GM23338 (cell line): ENCODE results near the gene SGK1. TPM values are rescaled to one million over a fixed set of nuclear protein-coding genes. Genes with fewer than 3 reads are reported as not detected.

ENCODE experiments used
- ATAC-seq: fragments of 200-7000 bp; cut with Tn5 transposase; 3 replicates; pipeline ENCODE4 v1.9.1; 2020
- DNase-seq: peaks from one replicate; pipeline ENCODE4 v3.0.0-alpha.2; 2015; ENCODE audit warnings: low spot score
- H2AFZ ChIP-seq: fragments of 200-600 bp; sonication (generic); 2 replicates; pipeline ENCODE4 v1.8.0; 2016; ENCODE audit warnings: antibody characterized with exemption, mild to moderate bottlenecking, moderate library complexity
- H3F3A ChIP-seq: fragments of 200-600 bp; sonication (generic); replicated peaks from 2 replicates; pipeline ENCODE4 v1.8.0; 2017; ENCODE audit warnings: antibody characterized with exemption, mixed run types, low read depth
- H3K27ac ChIP-seq: fragments of 200-600 bp; sonication (generic); 2 replicates; pipeline ENCODE4 v1.6.1; 2016; ENCODE audit warnings: low read depth
- H3K27me3 ChIP-seq: fragments of 200-600 bp; sonication (generic); 2 replicates; pipeline ENCODE4 v1.8.0; 2016; ENCODE audit warnings: mild to moderate bottlenecking, mixed run types, moderate library complexity; ENCODE audit not compliant: insufficient read depth
- H3K36me3 ChIP-seq: fragments of 200-600 bp; sonication (generic); 2 replicates; pipeline ENCODE4 v1.8.0; 2016; ENCODE audit warnings: mild to moderate bottlenecking; ENCODE audit not compliant: insufficient read depth
- H3K4me1 ChIP-seq: fragments of 200-600 bp; sonication (generic); 2 replicates; pipeline ENCODE4 v1.8.0; 2016; ENCODE audit warnings: mild to moderate bottlenecking, moderate library complexity; ENCODE audit not compliant: insufficient read depth
- H3K4me2 ChIP-seq: fragments of 200-600 bp; sonication (generic); 2 replicates; pipeline ENCODE4 v1.7.1; 2017; ENCODE audit warnings: mixed run types
- H3K4me3 ChIP-seq: fragments of 200-600 bp; sonication (generic); 2 replicates; pipeline ENCODE4 v1.6.1; 2016; ENCODE audit warnings: mixed run types
- H3K79me2 ChIP-seq: fragments of 200-600 bp; sonication (generic); replicated peaks from 2 replicates; pipeline ENCODE4 v1.8.0; 2017; ENCODE audit warnings: mild to moderate bottlenecking; ENCODE audit not compliant: insufficient read depth
- H3K9me2 ChIP-seq: fragments of 200-600 bp; sonication (generic); 2 replicates; pipeline ENCODE4 v1.8.0; 2017; ENCODE audit not compliant: insufficient read depth
- H4K20me1 ChIP-seq: fragments of 200-600 bp; sonication (generic); replicated peaks from 2 replicates; pipeline ENCODE4 v1.8.0; 2017; ENCODE audit warnings: mild to moderate bottlenecking; ENCODE audit not compliant: insufficient read depth
- H3K27ac Mint-ChIP-seq: 2 replicates; pipeline ENCODE4 v1.8.0; 2020; ENCODE audit warnings: inconsistent platforms, mild to moderate bottlenecking, moderate library complexity, mixed read lengths
- H3K27me3 Mint-ChIP-seq: 3 replicates; pipeline ENCODE4 v1.8.0; 2022; ENCODE audit warnings: low read depth, mild to moderate bottlenecking, moderate library complexity, mixed read lengths, inconsistent platforms; ENCODE audit not compliant: insufficient read depth, poor library complexity
- H3K36me3 Mint-ChIP-seq: 3 replicates; pipeline ENCODE4 v1.8.0; 2021; ENCODE audit warnings: low read depth, mild to moderate bottlenecking, inconsistent platforms, moderate library complexity, mixed read lengths
- H3K4me1 Mint-ChIP-seq: 3 replicates; pipeline ENCODE4 v1.8.0; 2020; ENCODE audit warnings: mild to moderate bottlenecking, inconsistent platforms, mixed read lengths
- H3K4me3 Mint-ChIP-seq: 3 replicates; pipeline ENCODE4 v1.8.0; 2021; ENCODE audit warnings: moderate library complexity, mild to moderate bottlenecking, inconsistent platforms, mixed read lengths
- H3K9me3 Mint-ChIP-seq: 3 replicates; pipeline ENCODE4 v1.8.0; 2020; ENCODE audit warnings: moderate library complexity, mild to moderate bottlenecking, inconsistent platforms, mixed read lengths
- EZH2 ChIP-seq: fragments of 200-600 bp; sonication (generic); IDR thresholded peaks from one replicate; pipeline ENCODE4 v1.8.0; 2017; ENCODE audit warnings: antibody characterized with exemption, mild to moderate bottlenecking, low read depth; ENCODE audit not compliant: unreplicated experiment
- EZH2phosphoT487 ChIP-seq: fragments of 200-600 bp; sonication (generic); IDR thresholded peaks from one replicate; pipeline ENCODE4 v1.8.1; 2018; ENCODE audit warnings: antibody characterized with exemption; ENCODE audit not compliant: unreplicated experiment
- JUNB ChIP-seq: IDR thresholded peaks from one replicate; pipeline ENCODE4 v1.6.1; 2016; ENCODE audit warnings: antibody characterized with exemption; ENCODE audit not compliant: unreplicated experiment
- POLR2AphosphoS5 ChIP-seq: IDR thresholded peaks from 2 replicates; pipeline ENCODE4 v1.6.1; 2016; ENCODE audit warnings: antibody characterized with exemption, low read depth
- ZNF114 ChIP-seq: fragments of 250-450 bp; sonication (Bioruptor Pico); IDR thresholded peaks from 2 replicates; pipeline ENCODE4 v1.5.0; 2020; ENCODE audit warnings: mild to moderate bottlenecking, moderate library complexity
- polyA plus RNA-seq: library from polyadenylated mRNA; unstranded; fragments of >200 nt; fragmentation: Nextera tagmentation; extraction: Ambion mirVana; gene quantifications from 2 replicates; pipeline ENCODE4 v1.2.1, GENCODE V29; 2016
- total RNA-seq: library from RNA; depleted of rRNA; stranded (reverse); fragments of >200 nt; shearing (Covaris generic); gene quantifications from 2 replicates; pipeline ENCODE4 v1.2.3, GENCODE V29; 2014
- TF ChIP-seq, protein P1 (sequence below): IDR thresholded peaks from one replicate; pipeline ENCODE4 v1.6.1; 2018; ENCODE audit warnings: antibody characterized with exemption; ENCODE audit not compliant: unreplicated experiment
- TF ChIP-seq, protein P2 (sequence below), 2 experiments: fragments of 200-600 bp in 1 of 2; sonication (generic) in 1 of 2; conservative IDR thresholded peaks; 2 replicates each; pipeline versions ENCODE4 v1.5.1 to v1.6.1; 2016 to 2017; ENCODE audit warnings: antibody characterized with exemption in 2 of 2, low read depth in 2 of 2, mild to moderate bottlenecking in 2 of 2, moderate library complexity in 1 of 2
- TF ChIP-seq, protein P3 (sequence below): IDR thresholded peaks from 2 replicates; pipeline ENCODE4 v1.6.1; 2016; ENCODE audit warnings: antibody characterized with exemption

Gene SGK1
- total and polyA plus RNA-seq, 2 experiments from 2014 or later = 16.3 to 37.2 TPM

DNA sequence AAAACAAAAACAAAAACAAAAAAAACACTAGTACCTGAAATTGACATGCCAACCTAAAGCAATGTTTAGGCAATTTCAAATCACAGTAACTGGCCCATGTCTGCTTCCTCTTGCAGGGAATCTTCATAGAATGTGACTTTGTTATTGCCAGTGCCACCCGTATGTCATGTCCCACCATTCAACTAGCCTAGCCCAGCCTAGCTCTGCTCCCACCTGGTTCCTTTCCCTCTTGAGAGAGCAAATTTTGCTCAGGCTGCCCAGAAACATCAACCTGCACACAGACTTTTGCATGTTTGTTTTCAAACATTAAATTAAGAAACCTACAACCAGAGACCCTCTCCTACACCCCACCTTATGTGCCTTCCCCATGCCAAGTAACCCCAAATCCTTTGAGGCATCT lies 140.7 kb downstream of the SGK1 start (continued):
- TF ChIP-seq, protein P1, sequence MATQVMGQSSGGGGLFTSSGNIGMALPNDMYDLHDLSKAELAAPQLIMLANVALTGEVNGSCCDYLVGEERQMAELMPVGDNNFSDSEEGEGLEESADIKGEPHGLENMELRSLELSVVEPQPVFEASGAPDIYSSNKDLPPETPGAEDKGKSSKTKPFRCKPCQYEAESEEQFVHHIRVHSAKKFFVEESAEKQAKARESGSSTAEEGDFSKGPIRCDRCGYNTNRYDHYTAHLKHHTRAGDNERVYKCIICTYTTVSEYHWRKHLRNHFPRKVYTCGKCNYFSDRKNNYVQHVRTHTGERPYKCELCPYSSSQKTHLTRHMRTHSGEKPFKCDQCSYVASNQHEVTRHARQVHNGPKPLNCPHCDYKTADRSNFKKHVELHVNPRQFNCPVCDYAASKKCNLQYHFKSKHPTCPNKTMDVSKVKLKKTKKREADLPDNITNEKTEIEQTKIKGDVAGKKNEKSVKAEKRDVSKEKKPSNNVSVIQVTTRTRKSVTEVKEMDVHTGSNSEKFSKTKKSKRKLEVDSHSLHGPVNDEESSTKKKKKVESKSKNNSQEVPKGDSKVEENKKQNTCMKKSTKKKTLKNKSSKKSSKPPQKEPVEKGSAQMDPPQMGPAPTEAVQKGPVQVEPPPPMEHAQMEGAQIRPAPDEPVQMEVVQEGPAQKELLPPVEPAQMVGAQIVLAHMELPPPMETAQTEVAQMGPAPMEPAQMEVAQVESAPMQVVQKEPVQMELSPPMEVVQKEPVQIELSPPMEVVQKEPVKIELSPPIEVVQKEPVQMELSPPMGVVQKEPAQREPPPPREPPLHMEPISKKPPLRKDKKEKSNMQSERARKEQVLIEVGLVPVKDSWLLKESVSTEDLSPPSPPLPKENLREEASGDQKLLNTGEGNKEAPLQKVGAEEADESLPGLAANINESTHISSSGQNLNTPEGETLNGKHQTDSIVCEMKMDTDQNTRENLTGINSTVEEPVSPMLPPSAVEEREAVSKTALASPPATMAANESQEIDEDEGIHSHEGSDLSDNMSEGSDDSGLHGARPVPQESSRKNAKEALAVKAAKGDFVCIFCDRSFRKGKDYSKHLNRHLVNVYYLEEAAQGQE = no peak
- TF ChIP-seq POLR2AphosphoS5 = no peak
- TF ChIP-seq ZNF114 (CRISPR knock-in tag) = no peak

DNA sequence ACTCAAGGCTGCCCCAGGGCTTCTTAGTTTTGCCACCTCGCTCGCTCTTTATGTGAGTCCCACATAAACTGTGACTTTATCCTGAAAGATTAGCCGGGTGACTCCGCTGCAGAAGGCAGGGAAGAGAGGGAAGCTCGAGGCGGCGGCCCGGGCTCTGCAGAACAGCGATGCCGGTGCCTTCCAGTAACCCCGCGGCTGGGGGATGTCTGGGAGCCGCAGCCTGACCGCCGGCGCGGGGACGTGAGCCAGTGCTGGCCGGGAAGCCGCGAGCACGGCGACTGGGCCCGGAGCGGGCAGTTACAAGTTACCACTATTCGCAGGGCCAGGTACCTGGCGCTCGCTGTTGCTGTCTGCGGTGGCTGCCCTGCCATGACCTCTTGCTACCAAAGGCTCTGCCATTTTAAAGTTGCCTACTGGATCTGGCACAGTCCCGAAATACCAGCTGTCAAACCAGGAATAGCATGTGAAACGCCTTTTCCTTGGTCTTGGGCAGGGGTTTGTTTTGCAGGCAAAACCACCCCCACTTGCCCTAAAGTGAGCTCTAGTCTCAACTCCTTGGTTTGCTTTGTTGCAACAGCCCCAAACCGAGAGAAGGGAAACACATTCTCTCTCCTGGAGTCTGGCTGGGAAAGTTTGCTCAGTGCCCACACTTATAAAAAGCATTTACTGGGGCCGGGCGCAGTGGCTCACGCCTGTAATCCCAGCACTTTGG lies 141.5 kb downstream of the SGK1 start:
- Histone ChIP-seq H2AFZ (peak overlapping the region; percentile 91), H4K20me1 (no peaks in the 10 kb centered on the region), H3K9me2 (no peaks in the 10 kb centered on the region), H3K27me3 (peaks cover 19% of the 10 kb centered on the region), H3K4me1 (peaks cover 37% of the 10 kb centered on the region), H3K4me2 (peak overlapping the region; percentile 86), H3K27ac (no peak overlapping the region), H3K36me3 (peaks cover 15% of the 10 kb centered on the region), H3F3A (0 out of 2 replicates have a peak, but pooled peaks cover 3% of the 10 kb centered on the region), H3K4me3 (peak overlapping the region; percentile 74), H3K79me2 (peaks cover 13% of the 10 kb centered on the region; the same call in 1 of the 2 replicates)
- Mint-ChIP-seq H3K9me3 (no peaks in the 10 kb centered on the region; the same call in 2 of the 3 replicates), H3K27ac (0 out of 2 replicates have a peak overlapping the region, but pooled peaks have one; percentile 10), H3K36me3 (peaks cover 28% of the 10 kb centered on the region), H3K4me3 (peak overlapping the region; percentile 81), H3K27me3 (peaks cover 14% of the 10 kb centered on the region), H3K4me1 (peaks cover 35% of the 10 kb centered on the region)
- peak; percentile 24 for ATAC-seq
- peak; percentile 69 for DNase-seq
- TF ChIP-seq JUNB (no peak), EZH2 (no peak), EZH2phosphoT487 (no peak), ZNF114 (CRISPR knock-in tag) (no peak), POLR2AphosphoS5 (no peak)
- TF ChIP-seq, protein P2, sequence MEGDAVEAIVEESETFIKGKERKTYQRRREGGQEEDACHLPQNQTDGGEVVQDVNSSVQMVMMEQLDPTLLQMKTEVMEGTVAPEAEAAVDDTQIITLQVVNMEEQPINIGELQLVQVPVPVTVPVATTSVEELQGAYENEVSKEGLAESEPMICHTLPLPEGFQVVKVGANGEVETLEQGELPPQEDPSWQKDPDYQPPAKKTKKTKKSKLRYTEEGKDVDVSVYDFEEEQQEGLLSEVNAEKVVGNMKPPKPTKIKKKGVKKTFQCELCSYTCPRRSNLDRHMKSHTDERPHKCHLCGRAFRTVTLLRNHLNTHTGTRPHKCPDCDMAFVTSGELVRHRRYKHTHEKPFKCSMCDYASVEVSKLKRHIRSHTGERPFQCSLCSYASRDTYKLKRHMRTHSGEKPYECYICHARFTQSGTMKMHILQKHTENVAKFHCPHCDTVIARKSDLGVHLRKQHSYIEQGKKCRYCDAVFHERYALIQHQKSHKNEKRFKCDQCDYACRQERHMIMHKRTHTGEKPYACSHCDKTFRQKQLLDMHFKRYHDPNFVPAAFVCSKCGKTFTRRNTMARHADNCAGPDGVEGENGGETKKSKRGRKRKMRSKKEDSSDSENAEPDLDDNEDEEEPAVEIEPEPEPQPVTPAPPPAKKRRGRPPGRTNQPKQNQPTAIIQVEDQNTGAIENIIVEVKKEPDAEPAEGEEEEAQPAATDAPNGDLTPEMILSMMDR (conservative IDR thresholded peaks at IDR 0.05; ENCODE audit: low read depth in 2 of 2) = no peak
- TF ChIP-seq, protein P3, sequence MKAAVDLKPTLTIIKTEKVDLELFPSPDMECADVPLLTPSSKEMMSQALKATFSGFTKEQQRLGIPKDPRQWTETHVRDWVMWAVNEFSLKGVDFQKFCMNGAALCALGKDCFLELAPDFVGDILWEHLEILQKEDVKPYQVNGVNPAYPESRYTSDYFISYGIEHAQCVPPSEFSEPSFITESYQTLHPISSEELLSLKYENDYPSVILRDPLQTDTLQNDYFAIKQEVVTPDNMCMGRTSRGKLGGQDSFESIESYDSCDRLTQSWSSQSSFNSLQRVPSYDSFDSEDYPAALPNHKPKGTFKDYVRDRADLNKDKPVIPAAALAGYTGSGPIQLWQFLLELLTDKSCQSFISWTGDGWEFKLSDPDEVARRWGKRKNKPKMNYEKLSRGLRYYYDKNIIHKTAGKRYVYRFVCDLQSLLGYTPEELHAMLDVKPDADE = no peak
- TF ChIP-seq, protein P1 = no peak
